Caco-2 (cell line): ENCODE data around the gene MINDY4B. TPM values are rescaled to one million over a fixed set of nuclear protein-coding genes. Genes with fewer than 3 reads are reported as not detected.

Source experiments
- BruUV-seq: library from RNA; stranded (reverse); fragments of 400-500 nt; replicated peaks from 2 replicates; lab custom pipeline; 2021; lab: Mats Ljungman, UMichigan
- CTCF ChIA-PET: fragments of 300-600 bp; sonication (Branson Sonifier 250); formaldehyde crosslinking; loops from one replicate; lab custom pipeline; 2022; ENCODE audit warnings: antibody characterized with exemption; lab: Charles Lee
- POLR2A ChIA-PET: fragments of 300-600 bp; sonication (Branson Sonifier 250); formaldehyde crosslinking; loops from one replicate; lab custom pipeline; 2022; ENCODE audit warnings: antibody characterized with exemption; lab: Charles Lee
- DNase-seq, 2 experiments: peaks; one replicate each; pipeline versions ENCODE4 v3.0.0 to v3.0.0-alpha.2; 2020 to 2022
- H3K27me3 ChIP-seq: replicated peaks from 2 replicates; pipeline ENCODE4 v1.6.0; 2011; ENCODE audit warnings: low read length; ENCODE audit not compliant: control insufficient read depth, insufficient read depth
- H3K36me3 ChIP-seq: 2 replicates; pipeline ENCODE4 v1.5.1; 2011; ENCODE audit warnings: low read length; ENCODE audit not compliant: control insufficient read depth, insufficient read depth
- H3K4me1 ChIP-seq: fragments of 250-450 bp; sonication (Bioruptor Pico); 2 replicates; pipeline ENCODE4 v1.5.1; 2020; ENCODE audit warnings: mild to moderate bottlenecking
- H3K4me3 ChIP-seq: 2 replicates; pipeline ENCODE4 v1.5.1; 2011; ENCODE audit warnings: low read depth, mild to moderate bottlenecking, control low read depth, low read length
- H3K9me3 ChIP-seq: fragments of 250-450 bp; sonication (Bioruptor Pico); 2 replicates; pipeline ENCODE4 v1.5.1; 2020; ENCODE audit warnings: mild to moderate bottlenecking, moderate library complexity
- H3K27ac Mint-ChIP-seq: one replicate; pipeline ENCODE4 v1.8.0; 2022; ENCODE audit warnings: mixed read lengths; ENCODE audit not compliant: unreplicated experiment
- H3K27me3 Mint-ChIP-seq: one replicate; pipeline ENCODE4 v1.8.0; 2022; ENCODE audit warnings: mixed read lengths; ENCODE audit not compliant: insufficient read depth, unreplicated experiment
- H3K36me3 Mint-ChIP-seq: one replicate; pipeline ENCODE4 v1.8.0; 2022; ENCODE audit warnings: mild to moderate bottlenecking, mixed read lengths; ENCODE audit not compliant: insufficient read depth, unreplicated experiment
- H3K4me1 Mint-ChIP-seq: one replicate; pipeline ENCODE4 v1.8.0; 2022; ENCODE audit warnings: low read depth, mixed read lengths; ENCODE audit not compliant: unreplicated experiment
- H3K4me3 Mint-ChIP-seq: one replicate; pipeline ENCODE4 v1.8.0; 2022; ENCODE audit warnings: mild to moderate bottlenecking, moderate library complexity, mixed read lengths; ENCODE audit not compliant: unreplicated experiment
- H3K9me3 Mint-ChIP-seq: one replicate; pipeline ENCODE4 v1.8.0; 2022; ENCODE audit warnings: mixed read lengths; ENCODE audit not compliant: unreplicated experiment
- intact Hi-C: fragments of 100-400 bp; cut with micrococcal nuclease; formaldehyde crosslinking; loops from one replicate; pipeline ENCODE4 v1.10.0; 2022; ENCODE audit not compliant: unreplicated experiment
- total RNA-seq: library from RNA; stranded (reverse); gene quantifications from 2 replicates; pipeline ENCODE4 v1.2.3, GENCODE V29; 2022
- TF ChIP-seq, protein P1 (sequence below), 2 experiments: fragments of 200-600 bp in 1 of 2; IDR thresholded peaks; 1 replicate in 1 of 2; 2 replicates in 1 of 2; pipeline versions ENCODE4 v1.5.1 to v1.8.0; 2011 to 2022; ENCODE audit warnings: antibody characterized with exemption in 1 of 2, control low read depth in 1 of 2, inconsistent platforms in 1 of 2, low read depth in 1 of 2, low read length in 1 of 2, mild to moderate bottlenecking in 1 of 2, moderate library complexity in 1 of 2; ENCODE audit not compliant: insufficient read depth in 1 of 2, severe bottlenecking in 1 of 2, unreplicated experiment in 1 of 2

The MINDY4B gene
- total RNA-seq, 1 experiment from 2014 or later = not detected

DNA sequence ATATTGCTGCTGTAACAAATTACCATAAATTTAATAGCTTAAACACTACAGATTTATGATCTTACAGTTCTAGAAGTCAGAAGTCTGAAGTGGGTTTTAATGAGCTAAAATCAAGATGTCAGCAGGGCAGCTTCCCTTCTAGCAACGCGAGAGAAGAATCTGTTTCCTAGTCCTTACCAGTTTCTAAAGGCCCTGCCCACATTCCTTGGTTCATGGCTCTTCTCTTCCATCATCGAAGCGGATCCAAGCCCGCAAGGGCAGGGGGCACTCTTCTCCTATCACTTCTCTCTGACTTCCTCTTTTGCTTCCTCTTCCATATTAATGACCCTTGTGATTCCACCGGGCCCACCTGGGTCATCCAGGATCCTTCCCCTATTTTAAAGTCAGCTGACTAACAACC is 16.1 kb downstream of the MINDY4B start:
- H3K27me3 ChIP-seq = no peaks in the 10 kb centered on the region
- H3K36me3 Mint-ChIP-seq = no peaks in the 10 kb centered on the region
- TF ChIP-seq, protein P1, sequence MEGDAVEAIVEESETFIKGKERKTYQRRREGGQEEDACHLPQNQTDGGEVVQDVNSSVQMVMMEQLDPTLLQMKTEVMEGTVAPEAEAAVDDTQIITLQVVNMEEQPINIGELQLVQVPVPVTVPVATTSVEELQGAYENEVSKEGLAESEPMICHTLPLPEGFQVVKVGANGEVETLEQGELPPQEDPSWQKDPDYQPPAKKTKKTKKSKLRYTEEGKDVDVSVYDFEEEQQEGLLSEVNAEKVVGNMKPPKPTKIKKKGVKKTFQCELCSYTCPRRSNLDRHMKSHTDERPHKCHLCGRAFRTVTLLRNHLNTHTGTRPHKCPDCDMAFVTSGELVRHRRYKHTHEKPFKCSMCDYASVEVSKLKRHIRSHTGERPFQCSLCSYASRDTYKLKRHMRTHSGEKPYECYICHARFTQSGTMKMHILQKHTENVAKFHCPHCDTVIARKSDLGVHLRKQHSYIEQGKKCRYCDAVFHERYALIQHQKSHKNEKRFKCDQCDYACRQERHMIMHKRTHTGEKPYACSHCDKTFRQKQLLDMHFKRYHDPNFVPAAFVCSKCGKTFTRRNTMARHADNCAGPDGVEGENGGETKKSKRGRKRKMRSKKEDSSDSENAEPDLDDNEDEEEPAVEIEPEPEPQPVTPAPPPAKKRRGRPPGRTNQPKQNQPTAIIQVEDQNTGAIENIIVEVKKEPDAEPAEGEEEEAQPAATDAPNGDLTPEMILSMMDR (IDR thresholded peaks at IDR 0.05; ENCODE audit: insufficient read depth in 1 of 2, low read depth in 1 of 2, low read length in 1 of 2, severe bottlenecking in 1 of 2, unreplicated experiment in 1 of 2) = no peak
- POLR2A ChIA-PET = no interaction called here
- no peaks in the 10 kb centered on the region for H3K9me3 ChIP-seq
- CTCF ChIA-PET = interaction anchor here (0.8 kb wide), 1 partner anchor 10 kb away, joined by 3 read pairs; no protein-coding TSS in a partner anchor
- H3K9me3 Mint-ChIP-seq = no peaks in the 10 kb centered on the region
- no peak overlapping the region for H3K4me3 ChIP-seq
- no TSS peak for BruUV-seq
- DNase-seq = no peak
- H3K4me1 ChIP-seq = no peaks in the 10 kb centered on the region
- H3K27me3 Mint-ChIP-seq = peaks cover 9% of the 10 kb centered on the region
- H3K27ac Mint-ChIP-seq = no peak overlapping the region
- H3K4me3 Mint-ChIP-seq = no peak overlapping the region
- H3K4me1 Mint-ChIP-seq = no peaks in the 10 kb centered on the region
- intact Hi-C loops = no loop called here
- no peaks in the 10 kb centered on the region for H3K36me3 ChIP-seq

DNA sequence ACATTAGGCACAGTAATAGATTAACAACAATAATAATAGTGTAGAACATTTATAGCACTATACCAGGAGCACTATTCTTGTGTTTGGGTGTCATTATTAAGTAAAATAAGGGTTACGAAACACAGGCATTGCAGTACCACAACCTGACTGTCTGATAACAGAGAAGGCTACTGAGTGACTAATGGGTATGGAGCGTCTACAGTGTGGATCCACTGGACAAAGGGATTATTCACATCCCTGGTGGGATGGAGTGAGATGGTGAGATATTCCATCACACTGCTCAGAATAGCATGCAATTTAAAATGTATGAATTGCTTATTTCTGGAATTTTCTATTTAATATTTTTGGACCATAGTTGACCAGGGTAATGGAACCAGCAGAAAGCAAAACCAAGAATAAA is 18.2 kb downstream of the MINDY4B start:
- intact Hi-C loops = no loop called here
- Histone ChIP-seq H3K36me3 (no peaks in the 10 kb centered on the region), H3K27me3 (no peaks in the 10 kb centered on the region; the same call in 1 of the 2 replicates), H3K4me3 (no peak overlapping the region), H3K4me1 (no peaks in the 10 kb centered on the region), H3K9me3 (no peaks in the 10 kb centered on the region)
- Mint-ChIP-seq H3K27me3 (peaks cover 18% of the 10 kb centered on the region), H3K27ac (no peak overlapping the region), H3K9me3 (no peaks in the 10 kb centered on the region), H3K4me3 (no peak overlapping the region), H3K36me3 (no peaks in the 10 kb centered on the region), H3K4me1 (no peaks in the 10 kb centered on the region)
- TF ChIP-seq, protein P1 (IDR thresholded peaks at IDR 0.05; ENCODE audit: insufficient read depth in 1 of 2, low read depth in 1 of 2, low read length in 1 of 2, severe bottlenecking in 1 of 2, unreplicated experiment in 1 of 2) = no peak
- no peak for DNase-seq
- POLR2A ChIA-PET = no interaction called here
- CTCF ChIA-PET = no interaction called here
- no TSS peak for BruUV-seq

DNA sequence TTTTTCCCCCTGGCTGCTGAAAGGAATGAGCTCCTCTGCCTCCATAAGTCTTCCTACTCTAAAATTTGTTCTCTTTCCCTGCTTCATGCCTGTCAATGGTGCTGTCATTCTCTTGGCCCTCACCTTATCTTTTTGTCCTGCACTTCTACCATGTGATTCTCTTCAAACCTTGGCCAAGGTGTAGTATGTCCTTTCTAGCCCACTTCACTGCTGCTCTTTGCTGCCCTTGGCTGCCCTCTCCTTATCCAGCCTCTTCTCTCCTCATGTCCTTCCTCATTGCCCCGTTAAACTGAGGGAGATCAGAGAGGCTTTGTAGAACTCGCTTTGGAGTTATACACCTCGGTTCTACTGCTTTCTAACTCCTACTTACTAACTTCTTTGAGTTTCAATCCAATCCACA is 19.7 kb downstream of the MINDY4B start:
- no peaks in the 10 kb centered on the region for H3K36me3 ChIP-seq
- H3K9me3 ChIP-seq = no peaks in the 10 kb centered on the region
- H3K4me1 ChIP-seq = no peaks in the 10 kb centered on the region
- CTCF ChIA-PET = no interaction called here
- no peak overlapping the region for H3K4me3 Mint-ChIP-seq
- DNase-seq = no peak
- no TSS peak for BruUV-seq
- intact Hi-C loops = no loop called here
- TF ChIP-seq, protein P1 (IDR thresholded peaks at IDR 0.05; ENCODE audit: insufficient read depth in 1 of 2, low read depth in 1 of 2, low read length in 1 of 2, severe bottlenecking in 1 of 2, unreplicated experiment in 1 of 2) = no peak
- H3K9me3 Mint-ChIP-seq = no peaks in the 10 kb centered on the region
- H3K27ac Mint-ChIP-seq = no peak overlapping the region
- H3K4me3 ChIP-seq = no peak overlapping the region
- H3K4me1 Mint-ChIP-seq = no peaks in the 10 kb centered on the region
- no peaks in the 10 kb centered on the region for H3K36me3 Mint-ChIP-seq
- H3K27me3 ChIP-seq = no peaks in the 10 kb centered on the region; the same call in 1 of the 2 replicates
- peaks cover 24% of the 10 kb centered on the region for H3K27me3 Mint-ChIP-seq
- POLR2A ChIA-PET = no interaction called here
